IMR-90 (cell line): Measurements from ENCODE around the gene RLN3. TPM values are rescaled to one million over a fixed set of nuclear protein-coding genes. Genes with fewer than 3 reads are reported as not detected.

ENCODE experiments used
- polyA plus RNA-seq, 3 experiments: library from polyadenylated mRNA; depleted of rRNA; stranded (reverse); fragments of >200 nt; gene quantifications; 2 replicates each; pipeline ENCODE4 v1.2.3, GENCODE V29; 2012; ENCODE audit warnings: low replicate concordance in 1 of 3
- total RNA-seq: library from RNA; depleted of rRNA; stranded (reverse); fragments of >200 nt; gene quantifications from 2 replicates; pipeline ENCODE4 v1.2.3, GENCODE V29; 2012; rRNA removed

The RLN3 gene
- total and polyA plus RNA-seq, 2 of the 4 experiments (the other 2 are of a cell fraction): not detected

Other genes with a start within 250 kb of the RLN3 start
- gene ZSWIM4, start 232.7 kb upstream of the RLN3 start, total RNA-seq: 1.9 and 2.2 TPM in 2 replicates
- 6.2 and 7.6 TPM in 2 replicates for gene ZSWIM4, start 232.7 kb upstream of the RLN3 start, polyA plus RNA-seq (2012; rRNA removed)
- gene NANOS3, start 151.0 kb upstream of the RLN3 start, total RNA-seq: not detected in 2 replicates
- 0.63 and 0.85 TPM in 2 replicates for gene NANOS3, start 151.0 kb upstream of the RLN3 start, polyA plus RNA-seq (2012; rRNA removed)
- gene BRME1, start 122.0 kb upstream of the RLN3 start, total RNA-seq: 0.18 and 0.28 TPM in 2 replicates
- gene BRME1, start 122.0 kb upstream of the RLN3 start, polyA plus RNA-seq (2012; rRNA removed): 0.38 and 0.56 TPM in 2 replicates
- 3.9 and 4.1 TPM in 2 replicates for gene CC2D1A, start 121.9 kb upstream of the RLN3 start, total RNA-seq
- 12.4 and 14.7 TPM in 2 replicates for gene CC2D1A, start 121.9 kb upstream of the RLN3 start, polyA plus RNA-seq (2012; rRNA removed)
- gene PODNL1, start 89.7 kb upstream of the RLN3 start, total RNA-seq: under 0.01 TPM in 2 replicates
- 2.3 and 2.4 TPM in 2 replicates for gene PODNL1, start 89.7 kb upstream of the RLN3 start, polyA plus RNA-seq (2012; rRNA removed)
- gene DCAF15, start 75.6 kb upstream of the RLN3 start, total RNA-seq: 6.8 and 7.5 TPM in 2 replicates
- gene DCAF15, start 75.6 kb upstream of the RLN3 start, polyA plus RNA-seq (2012; rRNA removed): 31.0 and 31.9 TPM in 2 replicates
- 0.36 and 0.83 TPM in 2 replicates for gene RFX1, start 21.8 kb upstream of the RLN3 start, total RNA-seq
- 3.1 TPM in 2 replicates for gene RFX1, start 21.8 kb upstream of the RLN3 start, polyA plus RNA-seq (2012; rRNA removed)
- gene IL27RA, start 3.6 kb downstream of the RLN3 start, total RNA-seq: 2.8 and 2.9 TPM in 2 replicates
- 4.7 and 5.1 TPM in 2 replicates for gene IL27RA, start 3.6 kb downstream of the RLN3 start, polyA plus RNA-seq (2012; rRNA removed)
- gene PALM3, start 33.9 kb downstream of the RLN3 start, total RNA-seq: under 0.01 and 0.18 TPM in 2 replicates
- gene PALM3, start 33.9 kb downstream of the RLN3 start, polyA plus RNA-seq (2012; rRNA removed): 0.52 and 0.84 TPM in 2 replicates
- gene MISP3, start 44.6 kb downstream of the RLN3 start, total RNA-seq: under 0.01 TPM in 2 replicates
- gene MISP3, start 44.6 kb downstream of the RLN3 start, polyA plus RNA-seq (2012; rRNA removed): 0.68 and 0.86 TPM in 2 replicates
- gene C19orf67, start 57.6 kb downstream of the RLN3 start, total RNA-seq: not detected in 2 replicates
- gene C19orf67, start 57.6 kb downstream of the RLN3 start, polyA plus RNA-seq (2012; rRNA removed): not detected in 2 replicates
- gene SAMD1, start 62.6 kb downstream of the RLN3 start, total RNA-seq: 6.5 and 7.5 TPM in 2 replicates
- 14.1 and 16.3 TPM in 2 replicates for gene SAMD1, start 62.6 kb downstream of the RLN3 start, polyA plus RNA-seq (2012; rRNA removed)
- gene PRKACA, start 89.6 kb downstream of the RLN3 start, total RNA-seq: 18.1 TPM in 2 replicates
- gene PRKACA, start 89.6 kb downstream of the RLN3 start, polyA plus RNA-seq (2012; rRNA removed): 67.1 and 94.5 TPM in 2 replicates
- gene ASF1B, start 108.4 kb downstream of the RLN3 start, total RNA-seq: 10.4 and 13.1 TPM in 2 replicates
- gene ASF1B, start 108.4 kb downstream of the RLN3 start, polyA plus RNA-seq (2012; rRNA removed): 11.3 and 12.1 TPM in 2 replicates
- gene ADGRL1, start 178.0 kb downstream of the RLN3 start, total RNA-seq: 0.72 and 1.4 TPM in 2 replicates
- gene ADGRL1, start 178.0 kb downstream of the RLN3 start, polyA plus RNA-seq (2012; rRNA removed): 2.2 and 2.4 TPM in 2 replicates